Esophagus muscularis mucosa (tissue), 3 donors: ENCODE measurements around the gene ALKBH4.

ENCODE experiments used
- POLR2A ChIP-seq: fragments of 450-650 bp; IDR thresholded peaks from one replicate; pipeline ENCODE4 v1.6.1; 2017; ENCODE audit warnings: antibody characterized with exemption, moderate library complexity, mild to moderate bottlenecking, low read depth
- POLR2AphosphoS5 ChIP-seq, 2 donors: sonication (generic); formaldehyde crosslinking; IDR thresholded peaks; one replicate each; pipeline ENCODE4 v1.6.1; 2017; ENCODE audit warnings: antibody characterized with exemption in 2 of 2
- TF ChIP-seq, protein P1 (sequence below), 3 experiments: fragments of 200-600 bp in 2 of 3; fragments of 450-650 bp in 1 of 3; sonication (generic) in 2 of 3; IDR thresholded peaks; one replicate each; pipeline ENCODE4 v1.5.1; 2017 to 2019; ENCODE audit warnings: antibody characterized with exemption in 3 of 3, mild to moderate bottlenecking in 2 of 3, moderate library complexity in 1 of 3

GRCh38 chr7:102466097-102466496 lies 1.4 kb upstream of the ALKBH4 start:
- TF ChIP-seq, protein P1, sequence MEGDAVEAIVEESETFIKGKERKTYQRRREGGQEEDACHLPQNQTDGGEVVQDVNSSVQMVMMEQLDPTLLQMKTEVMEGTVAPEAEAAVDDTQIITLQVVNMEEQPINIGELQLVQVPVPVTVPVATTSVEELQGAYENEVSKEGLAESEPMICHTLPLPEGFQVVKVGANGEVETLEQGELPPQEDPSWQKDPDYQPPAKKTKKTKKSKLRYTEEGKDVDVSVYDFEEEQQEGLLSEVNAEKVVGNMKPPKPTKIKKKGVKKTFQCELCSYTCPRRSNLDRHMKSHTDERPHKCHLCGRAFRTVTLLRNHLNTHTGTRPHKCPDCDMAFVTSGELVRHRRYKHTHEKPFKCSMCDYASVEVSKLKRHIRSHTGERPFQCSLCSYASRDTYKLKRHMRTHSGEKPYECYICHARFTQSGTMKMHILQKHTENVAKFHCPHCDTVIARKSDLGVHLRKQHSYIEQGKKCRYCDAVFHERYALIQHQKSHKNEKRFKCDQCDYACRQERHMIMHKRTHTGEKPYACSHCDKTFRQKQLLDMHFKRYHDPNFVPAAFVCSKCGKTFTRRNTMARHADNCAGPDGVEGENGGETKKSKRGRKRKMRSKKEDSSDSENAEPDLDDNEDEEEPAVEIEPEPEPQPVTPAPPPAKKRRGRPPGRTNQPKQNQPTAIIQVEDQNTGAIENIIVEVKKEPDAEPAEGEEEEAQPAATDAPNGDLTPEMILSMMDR (IDR thresholded peaks at IDR 0.05) = no peak
- TF ChIP-seq POLR2A = no peak
- TF ChIP-seq POLR2AphosphoS5 (IDR thresholded peaks at IDR 0.05) = no peak
